Stomach (tissue), 9 donors: Measurements from ENCODE around the gene GULP1. TPM values are rescaled to one million over a fixed set of nuclear protein-coding genes. Genes with fewer than 3 reads are reported as not detected.
A peak's percentile ranks its signal among the peaks of the same experiment; 100 is the strongest.

Source experiments
- DNase-seq, 2 donors: peaks; one replicate each; pipeline versions ENCODE4 v3.0.0 to v3.0.0-alpha.2; 2013 to 2019
- H3K27ac ChIP-seq, 5 donors: fragments of 200-600 bp in 4 of 5; sonication (generic) in 4 of 5; one replicate each; pipeline ENCODE4 v1.5.1; 2013 to 2019; ENCODE audit warnings: mild to moderate bottlenecking in 1 of 5, moderate library complexity in 1 of 5
- H3K27me3 ChIP-seq, 3 donors: fragments of 200-600 bp; sonication (generic); one replicate each; pipeline ENCODE4 v1.5.1; 2017 to 2019; ENCODE audit warnings: mixed run types in 1 of 3
- H3K36me3 ChIP-seq, 4 donors: fragments of 200-600 bp; sonication (generic); 1 replicate in 3 of 4; 2 replicates in 1 of 4; pipeline ENCODE4 v1.5.1; 2016 to 2019
- H3K4me1 ChIP-seq, 4 donors: fragments of 200-600 bp; sonication (generic); one replicate each; pipeline ENCODE4 v1.5.1; 2016 to 2019
- H3K4me3 ChIP-seq, 4 donors: fragments of 200-600 bp; sonication (generic) in 3 of 4; one replicate each; pipeline ENCODE4 v1.5.1; 2016 to 2019; ENCODE audit warnings: mild to moderate bottlenecking in 1 of 4
- H3K9me3 ChIP-seq, 4 donors: fragments of 200-600 bp; sonication (generic); one replicate each; pipeline ENCODE4 v1.5.1; 2016 to 2019
- EP300 ChIP-seq: sonication (generic); formaldehyde crosslinking; IDR thresholded peaks from one replicate; pipeline ENCODE4 v1.6.1; 2017; ENCODE audit warnings: antibody characterized with exemption
- POLR2A ChIP-seq, 4 donors: fragments of 450-650 bp; IDR thresholded peaks; one replicate each; pipeline ENCODE4 v1.6.1; 2016; ENCODE audit warnings: antibody characterized with exemption in 4 of 4, control low read depth in 2 of 4, mild to moderate bottlenecking in 1 of 4, moderate library complexity in 1 of 4
- POLR2AphosphoS5 ChIP-seq, 3 donors: sonication (generic); formaldehyde crosslinking; IDR thresholded peaks; one replicate each; pipeline ENCODE4 v1.6.1; 2016; ENCODE audit warnings: antibody characterized with exemption in 3 of 3
- WGBS, 5 donors: extraction: QIAGEN DNeasy Blood & Tissue Kit in 3 of 5; methylation state at CpG; one replicate each; pipeline versions ENCODE4 v1.1.5 to v1.1.7; 2013 to 2018; 5-methylcytosine and 5-hydroxymethylcytosine counted together
- intact Hi-C: fragments of 100-400 bp; cut with DNase I; formaldehyde crosslinking; loops from one replicate; pipeline ENCODE4 v1.15.1; 2023; ENCODE audit warnings: low total_unique reads
- polyA plus RNA-seq, 3 donors: library from polyadenylated mRNA; stranded (reverse); fragments of 200-250 nt; gene quantifications; one replicate each; pipeline ENCODE4 v1.2.3, GENCODE V29; 2013
- total RNA-seq, 5 donors: library from RNA; depleted of rRNA; stranded (reverse); fragments of >200 nt; gene quantifications; one replicate each; pipeline versions ENCODE4 v1.1.0 to v1.2.3, GENCODE V29; 2014 to 2016
- TF ChIP-seq, protein P1 (sequence below), 7 experiments: fragments of 450-650 bp in 4 of 7; fragments of 200-600 bp in 3 of 7; sonication (generic) in 3 of 7; IDR thresholded peaks; one replicate each; pipeline ENCODE4 v1.5.1; 2016 to 2019; ENCODE audit warnings: antibody characterized with exemption in 7 of 7, control low read depth in 2 of 7, mild to moderate bottlenecking in 1 of 7
- donor health status: healthy with polysubstance abuse.
- donor health status: Bipolar disorder and iron deficiency.
- donor health status: healthy.

GULP1 gene
- total and polyA plus RNA-seq, 8 donors: 4.9 to 179 (median 32.8) TPM

GRCh38 chr2:188285774-188286173 is 5.9 kb upstream of the GULP1 start:
- Histone ChIP-seq H3K27ac (peak overlapping the region; percentile 48 to 87 (median 79)), H3K4me1 (peaks cover 0 to 29% (median 10%) of the 10 kb centered on the region in 4 donors), H3K4me3 (no peak overlapping the region), H3K27me3 (no peaks in the 10 kb centered on the region), H3K36me3 (no peaks in the 10 kb centered on the region), H3K9me3 (no peaks in the 10 kb centered on the region)
- 33 to 62% (median 42%) methylated on average over 2 of the region's 2 CpGs for WGBS, 5 donors
- no peak for DNase-seq
- intact Hi-C loops: no loop called here
- TF ChIP-seq, protein P1, sequence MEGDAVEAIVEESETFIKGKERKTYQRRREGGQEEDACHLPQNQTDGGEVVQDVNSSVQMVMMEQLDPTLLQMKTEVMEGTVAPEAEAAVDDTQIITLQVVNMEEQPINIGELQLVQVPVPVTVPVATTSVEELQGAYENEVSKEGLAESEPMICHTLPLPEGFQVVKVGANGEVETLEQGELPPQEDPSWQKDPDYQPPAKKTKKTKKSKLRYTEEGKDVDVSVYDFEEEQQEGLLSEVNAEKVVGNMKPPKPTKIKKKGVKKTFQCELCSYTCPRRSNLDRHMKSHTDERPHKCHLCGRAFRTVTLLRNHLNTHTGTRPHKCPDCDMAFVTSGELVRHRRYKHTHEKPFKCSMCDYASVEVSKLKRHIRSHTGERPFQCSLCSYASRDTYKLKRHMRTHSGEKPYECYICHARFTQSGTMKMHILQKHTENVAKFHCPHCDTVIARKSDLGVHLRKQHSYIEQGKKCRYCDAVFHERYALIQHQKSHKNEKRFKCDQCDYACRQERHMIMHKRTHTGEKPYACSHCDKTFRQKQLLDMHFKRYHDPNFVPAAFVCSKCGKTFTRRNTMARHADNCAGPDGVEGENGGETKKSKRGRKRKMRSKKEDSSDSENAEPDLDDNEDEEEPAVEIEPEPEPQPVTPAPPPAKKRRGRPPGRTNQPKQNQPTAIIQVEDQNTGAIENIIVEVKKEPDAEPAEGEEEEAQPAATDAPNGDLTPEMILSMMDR (IDR thresholded peaks at IDR 0.05): no peak
- TF ChIP-seq POLR2AphosphoS5 (IDR thresholded peaks at IDR 0.05) (no peak), POLR2A (IDR thresholded peaks at IDR 0.05) (no peak), EP300 (no peak)

GRCh38 chr2:188291142-188291616 is 495 bp upstream of the GULP1 start:
- WGBS, 5 donors: 2 to 3% (median 2%) methylated on average over 12 of the region's 12 CpGs
- peak; percentile 61 to 66 for DNase-seq
- intact Hi-C loops: no loop called here
- Histone ChIP-seq H3K4me1 (peaks cover 0 to 37% (median 18%) of the 10 kb centered on the region in 4 donors), H3K9me3 (no peaks in the 10 kb centered on the region), H3K27me3 (peaks cover 0 to 8% (median 0%) of the 10 kb centered on the region in 3 donors), H3K27ac (peak overlapping the region; percentile 97 to 100 (median 98)), H3K36me3 (no peaks in the 10 kb centered on the region), H3K4me3 (peak overlapping the region; percentile 55 to 74 (median 67))
- TF ChIP-seq, protein P1 (IDR thresholded peaks at IDR 0.05): no peak
- TF ChIP-seq POLR2AphosphoS5 (IDR thresholded peaks at IDR 0.05) (peak in 2 of 3 donors; percentile 65 to 73), EP300 (no peak), POLR2A (IDR thresholded peaks at IDR 0.05) (peak in 1 of 4 donors; percentile 10)

DNA sequence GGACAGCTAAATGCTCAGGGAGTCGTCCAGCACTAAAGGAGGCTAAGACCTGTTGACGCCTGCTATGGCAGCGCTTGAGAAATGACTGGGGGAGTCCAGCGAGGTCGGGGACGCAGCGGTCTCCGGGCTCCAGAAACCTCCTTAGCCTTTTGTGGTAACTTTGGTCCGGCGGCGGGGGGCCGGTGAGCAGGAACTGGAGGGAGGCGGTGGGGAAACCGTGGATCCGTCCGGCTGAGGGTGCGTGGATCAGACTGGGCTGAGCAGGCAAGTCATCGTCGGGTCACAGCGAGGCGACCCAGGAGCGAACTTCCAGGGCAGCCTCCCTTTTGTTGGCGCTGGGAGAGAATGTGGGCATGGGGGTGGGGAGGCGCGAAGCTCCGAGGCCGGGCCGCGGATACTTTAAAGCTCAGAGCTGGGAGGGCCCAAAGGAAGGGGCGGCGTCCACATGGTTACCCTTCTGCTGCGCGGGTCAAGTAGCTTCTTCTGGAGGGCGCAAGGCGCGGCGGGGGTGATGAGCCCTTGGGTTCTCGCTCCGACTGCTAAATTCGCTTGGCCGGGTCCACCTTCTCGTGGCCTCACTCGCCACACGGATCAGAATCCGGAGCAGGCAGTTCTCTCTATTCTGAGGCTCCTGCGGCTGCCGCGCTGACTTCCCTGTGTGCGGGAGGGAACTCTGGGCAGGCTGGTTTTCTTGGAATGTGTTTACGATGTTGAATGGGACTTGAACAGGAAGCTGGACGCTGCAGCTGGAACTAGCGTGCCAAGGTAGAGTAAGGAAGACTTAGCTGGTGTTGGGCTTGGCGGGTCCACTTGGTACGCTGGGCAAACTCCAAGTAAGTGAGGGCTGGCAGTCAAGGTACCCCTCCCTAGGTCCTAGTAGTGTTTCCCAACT is 920 bp downstream of the GULP1 start:
- H3K27me3 ChIP-seq: peaks cover 0 to 8% (median 0%) of the 10 kb centered on the region in 3 donors
- DNase-seq: peak; percentile 89 to 90
- peak; percentile 33 to 89 (median 88) for TF ChIP-seq POLR2AphosphoS5 (IDR thresholded peaks at IDR 0.05)
- TF ChIP-seq EP300: no peak
- TF ChIP-seq, protein P1 (IDR thresholded peaks at IDR 0.05): no peak
- peak in 2 of 4 donors; percentile 17 to 40 for TF ChIP-seq POLR2A (IDR thresholded peaks at IDR 0.05)
- WGBS, 5 donors: 1 to 3% (median 1%) methylated on average over 29 to 54 of the region's 54 CpGs
- peak overlapping the region; percentile 55 to 74 (median 67) for H3K4me3 ChIP-seq
- intact Hi-C loops: no loop called here
- H3K4me1 ChIP-seq: peaks cover 0 to 43% (median 20%) of the 10 kb centered on the region in 4 donors
- H3K36me3 ChIP-seq: no peaks in the 10 kb centered on the region
- peak overlapping the region; percentile 97 to 100 (median 98) for H3K27ac ChIP-seq
- H3K9me3 ChIP-seq: no peaks in the 10 kb centered on the region

- Histone ChIP-seq H3K27me3 (peaks cover 0 to 8% (median 0%) of the 10 kb centered on the region in 3 donors), H3K4me3 (peak overlapping the region; percentile 55 to 74 (median 67)), H3K4me1 (peaks cover 0 to 43% (median 20%) of the 10 kb centered on the region in 4 donors), H3K36me3 (no peaks in the 10 kb centered on the region), H3K9me3 (peaks cover 0 to 2% (median 0%) of the 10 kb centered on the region in 4 donors), H3K27ac (peak overlapping the region; percentile 94 to 100 (median 97))
- WGBS, 5 donors: 6 to 22% (median 14%) methylated on average over 10 of the region's 10 CpGs
- intact Hi-C loops: no loop called here
- TF ChIP-seq POLR2AphosphoS5 (IDR thresholded peaks at IDR 0.05) (no peak), POLR2A (IDR thresholded peaks at IDR 0.05) (no peak), EP300 (no peak)
- TF ChIP-seq, protein P1 (IDR thresholded peaks at IDR 0.05): no peak
- DNase-seq: peak; percentile 81
Measured at GRCh38 chr2:188293601-188294351, 2.1 kb downstream of the GULP1 start.
